ENCODE data around the gene CCT3. TPM values are rescaled to one million over a fixed set of nuclear protein-coding genes. Genes with fewer than 3 reads are reported as not detected.

CCT3 gene
- total and polyA plus RNA-seq, 2 donors (not counting 1 experiment from before 2014, with no cell fraction given), result 251 to 397 TPM

DNA sequence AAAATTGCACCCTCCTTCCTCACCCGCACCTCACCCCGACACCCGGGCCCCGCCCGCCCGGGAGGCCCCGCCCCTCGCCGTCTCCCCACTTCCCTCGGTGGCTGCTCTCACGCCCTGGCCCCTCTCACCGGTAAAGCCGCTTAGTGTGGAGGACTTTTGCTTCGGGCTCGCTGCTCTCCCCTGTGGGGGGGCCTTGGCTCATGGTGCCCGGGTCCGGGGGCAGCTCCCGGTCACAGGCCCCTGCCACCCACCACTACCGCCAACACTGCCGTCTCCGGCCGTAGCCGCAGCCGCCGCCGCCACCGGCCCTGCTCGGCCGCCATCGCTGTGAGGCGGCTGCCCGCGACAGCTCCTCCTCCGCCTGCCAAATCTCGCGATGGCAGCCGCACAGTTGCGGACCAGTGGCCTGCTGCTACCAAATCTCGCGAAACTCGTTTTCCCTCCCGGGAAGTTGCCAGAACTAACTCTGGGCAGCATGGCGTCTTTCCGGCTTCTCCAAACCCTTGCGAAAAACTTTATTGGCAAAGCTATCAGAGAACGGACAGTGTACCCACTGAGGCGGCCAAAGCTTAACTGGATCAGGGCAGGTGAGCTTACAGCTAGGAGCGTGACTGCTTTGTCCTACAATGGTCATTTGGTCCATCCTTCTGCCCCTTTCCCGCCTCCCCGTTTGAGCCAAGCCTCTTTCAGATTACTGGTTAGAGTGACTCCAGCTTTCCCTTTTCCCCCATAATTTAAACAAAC lies 55.4 kb downstream of the CCT3 start, which contains the start of gene SMG5:
Gene SMG5, minus strand, starts transcription at position 347 of the 744 bp plus-strand sequence. Its CDS starts 145 bp downstream, at position 202.
- H2AFZ ChIP-seq (ENCODE audit: low read length), result peak within 1 kb of the TSS; percentile 72
- no peaks in the 10 kb centered on the region for H3K9me3 ChIP-seq (ENCODE audit: control insufficient read depth, insufficient read depth, low read depth, low read length)
- peaks cover 38% of the 10 kb centered on the region for H3K79me2 ChIP-seq (ENCODE audit: control insufficient read depth, insufficient read depth, low read length)
- H3K27me3 ChIP-seq (ENCODE audit: control insufficient read depth, insufficient read depth, low read length), result no peaks in the 10 kb centered on the region
- DNase-seq (ENCODE audit: low read depth in 2 of 2), result peak; percentile 98 to 99
- peak within 1 kb of the TSS; percentile 68 for H3K27ac ChIP-seq (ENCODE audit: insufficient read depth, low read length)
- TF ChIP-seq, protein P1, sequence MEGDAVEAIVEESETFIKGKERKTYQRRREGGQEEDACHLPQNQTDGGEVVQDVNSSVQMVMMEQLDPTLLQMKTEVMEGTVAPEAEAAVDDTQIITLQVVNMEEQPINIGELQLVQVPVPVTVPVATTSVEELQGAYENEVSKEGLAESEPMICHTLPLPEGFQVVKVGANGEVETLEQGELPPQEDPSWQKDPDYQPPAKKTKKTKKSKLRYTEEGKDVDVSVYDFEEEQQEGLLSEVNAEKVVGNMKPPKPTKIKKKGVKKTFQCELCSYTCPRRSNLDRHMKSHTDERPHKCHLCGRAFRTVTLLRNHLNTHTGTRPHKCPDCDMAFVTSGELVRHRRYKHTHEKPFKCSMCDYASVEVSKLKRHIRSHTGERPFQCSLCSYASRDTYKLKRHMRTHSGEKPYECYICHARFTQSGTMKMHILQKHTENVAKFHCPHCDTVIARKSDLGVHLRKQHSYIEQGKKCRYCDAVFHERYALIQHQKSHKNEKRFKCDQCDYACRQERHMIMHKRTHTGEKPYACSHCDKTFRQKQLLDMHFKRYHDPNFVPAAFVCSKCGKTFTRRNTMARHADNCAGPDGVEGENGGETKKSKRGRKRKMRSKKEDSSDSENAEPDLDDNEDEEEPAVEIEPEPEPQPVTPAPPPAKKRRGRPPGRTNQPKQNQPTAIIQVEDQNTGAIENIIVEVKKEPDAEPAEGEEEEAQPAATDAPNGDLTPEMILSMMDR (conservative IDR thresholded peaks at IDR 0.05 in 1 of 2, IDR thresholded peaks at IDR 0.05 in 1 of 2; ENCODE audit: low read depth in 1 of 2, low read length in 2 of 2), result no peak
- no peak for TF ChIP-seq EZH2 (IDR thresholded peaks at IDR 0.05; ENCODE audit: low read length, missing control alignments)
- H3K4me2 ChIP-seq (ENCODE audit: extremely low read depth, insufficient read depth, low read length), result peak within 1 kb of the TSS; percentile 98
- H3K36me3 ChIP-seq (ENCODE audit: control insufficient read depth, insufficient read depth, low read length), result peaks cover 13% of the 10 kb centered on the region
- H3K9ac ChIP-seq (ENCODE audit: insufficient read depth, low read length), result peak within 1 kb of the TSS; percentile 87
- H4K20me1 ChIP-seq (ENCODE audit: control insufficient read depth, extremely low read depth, insufficient read depth, low read length), result peaks cover 2% of the 10 kb centered on the region
- peaks cover 5% of the 10 kb centered on the region for H3K4me1 ChIP-seq (ENCODE audit: control insufficient read depth, extremely low read depth, insufficient read depth, low read length)
- peak within 1 kb of the TSS; percentile 58 to 98 (median 91) for H3K4me3 ChIP-seq (replicated peaks in 1 of 4; ENCODE audit: control extremely low read depth in 1 of 4, insufficient read depth in 1 of 4, low read depth in 3 of 4, low read length in 4 of 4)

DNA sequence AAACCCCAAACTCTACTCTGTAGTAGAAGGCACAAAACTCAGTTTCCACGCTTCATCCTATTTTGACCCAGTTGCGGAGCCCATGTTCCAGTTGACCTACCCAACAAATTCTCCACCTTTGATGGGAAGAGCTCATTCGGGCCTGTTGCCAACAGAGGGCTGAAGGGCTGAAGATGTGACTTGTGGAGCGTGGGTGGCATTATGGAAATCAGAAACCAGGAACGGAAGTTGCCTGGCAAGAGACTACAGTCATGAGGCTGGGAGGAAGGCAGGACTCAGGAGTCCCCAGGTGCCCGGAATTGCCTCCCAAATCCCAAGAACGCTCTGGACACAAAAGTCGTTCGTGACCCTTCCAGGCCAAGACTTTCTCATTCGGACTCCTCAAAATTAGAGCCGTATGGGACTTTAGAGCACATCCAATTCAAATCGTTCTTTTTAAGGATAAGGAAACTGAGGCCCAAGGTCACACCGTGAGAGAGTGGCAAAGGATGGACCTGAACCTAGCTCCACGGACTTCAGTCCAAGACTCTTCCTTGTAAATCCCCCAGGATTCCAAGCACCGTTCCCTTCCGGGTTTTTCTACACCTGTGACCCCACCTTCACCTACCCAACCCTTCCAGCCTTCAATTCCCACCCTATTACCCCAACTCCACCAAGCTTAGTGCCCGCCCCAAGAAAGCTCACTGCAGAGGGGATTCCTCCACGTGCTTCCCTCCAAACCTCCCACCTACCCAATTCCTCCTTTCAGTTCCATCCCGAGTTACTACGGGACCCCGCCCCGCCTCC lies 56.2 kb downstream of the CCT3 start:
- DNase-seq (ENCODE audit: low read depth in 2 of 2), result peak in 1 of 2 donors; percentile 44
- Histone ChIP-seq H2AFZ (ENCODE audit: low read length) (peak overlapping the region; percentile 12), H3K9ac (ENCODE audit: insufficient read depth, low read length) (peak overlapping the region; percentile 87), H4K20me1 (ENCODE audit: control insufficient read depth, extremely low read depth, insufficient read depth, low read length) (peaks cover 2% of the 10 kb centered on the region), H3K27ac (ENCODE audit: insufficient read depth, low read length) (peak overlapping the region; percentile 68), H3K79me2 (ENCODE audit: control insufficient read depth, insufficient read depth, low read length) (peaks cover 38% of the 10 kb centered on the region), H3K36me3 (ENCODE audit: control insufficient read depth, insufficient read depth, low read length) (peaks cover 15% of the 10 kb centered on the region), H3K4me2 (ENCODE audit: extremely low read depth, insufficient read depth, low read length) (peak overlapping the region; percentile 98), H3K4me3 (replicated peaks in 1 of 4; ENCODE audit: control extremely low read depth in 1 of 4, insufficient read depth in 1 of 4, low read depth in 3 of 4, low read length in 4 of 4) (peak overlapping the region; percentile 58 to 98 (median 91)), H3K4me1 (ENCODE audit: control insufficient read depth, extremely low read depth, insufficient read depth, low read length) (peaks cover 5% of the 10 kb centered on the region), H3K27me3 (ENCODE audit: control insufficient read depth, insufficient read depth, low read length) (no peaks in the 10 kb centered on the region), H3K9me3 (ENCODE audit: control insufficient read depth, insufficient read depth, low read depth, low read length) (no peaks in the 10 kb centered on the region)
- no peak for TF ChIP-seq EZH2 (IDR thresholded peaks at IDR 0.05; ENCODE audit: low read length, missing control alignments)
- TF ChIP-seq, protein P1 (conservative IDR thresholded peaks at IDR 0.05 in 1 of 2, IDR thresholded peaks at IDR 0.05 in 1 of 2; ENCODE audit: low read depth in 1 of 2, low read length in 2 of 2), result no peak

DNA sequence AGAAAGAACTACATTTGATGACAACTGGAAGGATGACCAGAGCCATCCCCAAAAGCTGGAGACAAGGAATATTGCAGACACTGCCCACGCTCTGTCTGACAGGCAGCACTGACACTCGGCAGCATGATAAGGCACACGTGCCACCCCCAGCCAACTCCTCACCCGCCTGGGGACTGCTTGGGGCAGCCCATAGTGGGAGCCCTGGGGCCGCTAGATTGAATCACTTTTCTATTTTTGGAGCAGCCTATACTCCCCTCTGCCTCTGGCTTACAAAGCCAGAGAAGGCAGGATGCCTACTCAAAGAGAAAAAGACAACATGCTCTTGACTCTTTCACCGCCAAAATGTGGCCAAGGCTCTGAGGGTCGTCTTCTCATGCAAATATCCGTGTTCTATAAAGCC lies 56.8 kb downstream of the CCT3 start:
- Histone ChIP-seq H3K9me3 (ENCODE audit: control insufficient read depth, insufficient read depth, low read depth, low read length) (no peaks in the 10 kb centered on the region), H3K27me3 (ENCODE audit: control insufficient read depth, insufficient read depth, low read length) (no peaks in the 10 kb centered on the region), H3K4me3 (replicated peaks in 1 of 4; ENCODE audit: control extremely low read depth in 1 of 4, insufficient read depth in 1 of 4, low read depth in 3 of 4, low read length in 4 of 4) (peak overlapping the region; percentile 58 to 98 (median 91)), H2AFZ (ENCODE audit: low read length) (no peak overlapping the region), H3K4me1 (ENCODE audit: control insufficient read depth, extremely low read depth, insufficient read depth, low read length) (peaks cover 5% of the 10 kb centered on the region), H4K20me1 (ENCODE audit: control insufficient read depth, extremely low read depth, insufficient read depth, low read length) (peaks cover 2% of the 10 kb centered on the region), H3K27ac (ENCODE audit: insufficient read depth, low read length) (peak overlapping the region; percentile 68), H3K79me2 (ENCODE audit: control insufficient read depth, insufficient read depth, low read length) (peaks cover 38% of the 10 kb centered on the region), H3K36me3 (ENCODE audit: control insufficient read depth, insufficient read depth, low read length) (peaks cover 15% of the 10 kb centered on the region), H3K4me2 (ENCODE audit: extremely low read depth, insufficient read depth, low read length) (peak overlapping the region; percentile 98), H3K9ac (ENCODE audit: insufficient read depth, low read length) (no peak overlapping the region)
- TF ChIP-seq EZH2 (IDR thresholded peaks at IDR 0.05; ENCODE audit: low read length, missing control alignments), result no peak
- TF ChIP-seq, protein P1 (conservative IDR thresholded peaks at IDR 0.05 in 1 of 2, IDR thresholded peaks at IDR 0.05 in 1 of 2; ENCODE audit: low read depth in 1 of 2, low read length in 2 of 2), result no peak
- peak; percentile 31 to 57 for DNase-seq (ENCODE audit: low read depth in 2 of 2)

Measured in fibroblast of lung (primary cell).